ENCODE results near the gene SYAP1.
"Not testable (repeated sequence)": the region's sequence is repeated elsewhere in the genome, so short reads cannot be mapped to it uniquely, and the experiment has no call there.

Gene SYAP1

GRCh38 chrX:16748425-16748824 lies 29.0 kb downstream of the SYAP1 start:
- no peak overlapping the region for H3K27ac Mint-ChIP-seq
- no peaks in the 10 kb centered on the region for H3K4me1 Mint-ChIP-seq
- H3K9me3 Mint-ChIP-seq: no peaks in the 10 kb centered on the region
- H3K4me3 Mint-ChIP-seq: no peak overlapping the region
- H3K27me3 Mint-ChIP-seq: no peaks in the 10 kb centered on the region
- H3K36me3 Mint-ChIP-seq: peaks cover 2% of the 10 kb centered on the region

GRCh38 chrX:16750136-16750535 lies 30.7 kb downstream of the SYAP1 start:
- no peaks in the 10 kb centered on the region for H3K4me1 Mint-ChIP-seq
- H3K36me3 Mint-ChIP-seq: no peaks in the 10 kb centered on the region
- no peak overlapping the region for H3K27ac Mint-ChIP-seq
- no peaks in the 10 kb centered on the region for H3K9me3 Mint-ChIP-seq
- H3K4me3 Mint-ChIP-seq: no peak overlapping the region
- H3K27me3 Mint-ChIP-seq: no peaks in the 10 kb centered on the region

GRCh38 chrX:16754019-16754418 lies 34.6 kb downstream of the SYAP1 start:
- Mint-ChIP-seq H3K4me3 (no peak overlapping the region), H3K36me3 (peaks cover 2% of the 10 kb centered on the region), H3K27me3 (no peaks in the 10 kb centered on the region), H3K9me3 (no peaks in the 10 kb centered on the region), H3K4me1 (no peaks in the 10 kb centered on the region), H3K27ac (no peak overlapping the region)

- Mint-ChIP-seq H3K27me3 (no peaks in the 10 kb centered on the region), H3K27ac (no peak overlapping the region), H3K4me1 (no peaks in the 10 kb centered on the region), H3K9me3 (no peaks in the 10 kb centered on the region), H3K36me3 (peaks cover 2% of the 10 kb centered on the region), H3K4me3 (no peak overlapping the region)
Measured at GRCh38 chrX:16756724-16757123, 37.3 kb downstream of the SYAP1 start.

GRCh38 chrX:16761500-16761899 lies 42.1 kb downstream of the SYAP1 start:
- H3K36me3 Mint-ChIP-seq, H3K27ac Mint-ChIP-seq, H3K9me3 Mint-ChIP-seq, H3K4me3 Mint-ChIP-seq, H3K27me3 Mint-ChIP-seq, H3K4me1 Mint-ChIP-seq: not testable (repeated sequence)

GRCh38 chrX:16762579-16762978 lies 43.2 kb downstream of the SYAP1 start:
- Mint-ChIP-seq H3K27ac (no peak overlapping the region), H3K27me3 (no peaks in the 10 kb centered on the region), H3K4me1 (no peaks in the 10 kb centered on the region), H3K4me3 (no peak overlapping the region), H3K9me3 (no peaks in the 10 kb centered on the region), H3K36me3 (no peaks in the 10 kb centered on the region)

GRCh38 chrX:16765594-16765993 lies 46.2 kb downstream of the SYAP1 start:
- Mint-ChIP-seq H3K9me3 (no peaks in the 10 kb centered on the region), H3K4me3 (no peak overlapping the region), H3K27me3 (no peaks in the 10 kb centered on the region), H3K27ac (no peak overlapping the region), H3K36me3 (no peaks in the 10 kb centered on the region), H3K4me1 (no peaks in the 10 kb centered on the region)

- no peaks in the 10 kb centered on the region for H3K27me3 Mint-ChIP-seq
- H3K36me3 Mint-ChIP-seq: no peaks in the 10 kb centered on the region
- no peak overlapping the region for H3K4me3 Mint-ChIP-seq
- H3K27ac Mint-ChIP-seq: no peak overlapping the region
- H3K9me3 Mint-ChIP-seq: no peaks in the 10 kb centered on the region
- no peaks in the 10 kb centered on the region for H3K4me1 Mint-ChIP-seq
Measured at GRCh38 chrX:16770970-16771482, 51.6 kb downstream of the SYAP1 start.

GRCh38 chrX:16771483-16772398 lies 52.3 kb downstream of the SYAP1 start:
- H3K27ac Mint-ChIP-seq: no peak overlapping the region
- no peaks in the 10 kb centered on the region for H3K36me3 Mint-ChIP-seq
- H3K27me3 Mint-ChIP-seq: no peaks in the 10 kb centered on the region
- H3K9me3 Mint-ChIP-seq: no peaks in the 10 kb centered on the region
- no peaks in the 10 kb centered on the region for H3K4me1 Mint-ChIP-seq
- no peak overlapping the region for H3K4me3 Mint-ChIP-seq

GRCh38 chrX:16772460-16772859 lies 53.0 kb downstream of the SYAP1 start:
- H3K36me3 Mint-ChIP-seq: no peaks in the 10 kb centered on the region
- no peaks in the 10 kb centered on the region for H3K4me1 Mint-ChIP-seq
- H3K27me3 Mint-ChIP-seq: no peaks in the 10 kb centered on the region
- no peaks in the 10 kb centered on the region for H3K9me3 Mint-ChIP-seq
- H3K27ac Mint-ChIP-seq: no peak overlapping the region
- H3K4me3 Mint-ChIP-seq: no peak overlapping the region

GRCh38 chrX:16774746-16775145 lies 55.3 kb downstream of the SYAP1 start:
- H3K9me3 Mint-ChIP-seq: no peaks in the 10 kb centered on the region
- no peaks in the 10 kb centered on the region for H3K27me3 Mint-ChIP-seq
- no peaks in the 10 kb centered on the region for H3K4me1 Mint-ChIP-seq
- H3K36me3 Mint-ChIP-seq: no peaks in the 10 kb centered on the region
- no peak overlapping the region for H3K4me3 Mint-ChIP-seq
- no peak overlapping the region for H3K27ac Mint-ChIP-seq

GRCh38 chrX:16778545-16778944 lies 59.1 kb downstream of the SYAP1 start:
- H3K36me3 Mint-ChIP-seq: no peaks in the 10 kb centered on the region
- H3K9me3 Mint-ChIP-seq: no peaks in the 10 kb centered on the region
- H3K4me1 Mint-ChIP-seq: no peaks in the 10 kb centered on the region
- H3K27me3 Mint-ChIP-seq: no peaks in the 10 kb centered on the region
- H3K4me3 Mint-ChIP-seq: no peak overlapping the region
- H3K27ac Mint-ChIP-seq: no peak overlapping the region

GRCh38 chrX:16778993-16779392 lies 59.6 kb downstream of the SYAP1 start:
- H3K27me3 Mint-ChIP-seq: no peaks in the 10 kb centered on the region
- H3K4me3 Mint-ChIP-seq: no peak overlapping the region
- H3K9me3 Mint-ChIP-seq: no peaks in the 10 kb centered on the region
- H3K27ac Mint-ChIP-seq: no peak overlapping the region
- no peaks in the 10 kb centered on the region for H3K36me3 Mint-ChIP-seq
- H3K4me1 Mint-ChIP-seq: no peaks in the 10 kb centered on the region

GRCh38 chrX:16779815-16780214 lies 60.4 kb downstream of the SYAP1 start:
- not testable (repeated sequence) for H3K36me3 Mint-ChIP-seq, H3K4me1 Mint-ChIP-seq, H3K9me3 Mint-ChIP-seq, H3K4me3 Mint-ChIP-seq, H3K27me3 Mint-ChIP-seq, H3K27ac Mint-ChIP-seq

GRCh38 chrX:16783452-16783851 lies 64.0 kb downstream of the SYAP1 start:
- Mint-ChIP-seq H3K4me1 (peaks cover 13% of the 10 kb centered on the region), H3K27ac (no peak overlapping the region), H3K9me3 (no peaks in the 10 kb centered on the region), H3K36me3 (no peaks in the 10 kb centered on the region), H3K4me3 (no peak overlapping the region), H3K27me3 (no peaks in the 10 kb centered on the region)

GRCh38 chrX:16784440-16784839 lies 65.0 kb downstream of the SYAP1 start:
- H3K27ac Mint-ChIP-seq, H3K4me3 Mint-ChIP-seq, H3K36me3 Mint-ChIP-seq, H3K9me3 Mint-ChIP-seq, H3K27me3 Mint-ChIP-seq: not testable (repeated sequence)
- peaks cover 13% of the 10 kb centered on the region for H3K4me1 Mint-ChIP-seq

Measured in activated naive CD4-positive, alpha-beta T cell treated with anti-CD3 and anti-CD28 coated beads, Interleukin-2, amount 50 U/mL, for 24 hours (primary cell).